H9 (cell line): ENCODE results near the gene CETP. TPM values are rescaled to one million over a fixed set of nuclear protein-coding genes. Genes with fewer than 3 reads are reported as not detected.

Experiments used
- DNase-seq: peaks from one replicate; pipeline ENCODE4 v3.0.0-alpha.2; 2017
- H2AFZ ChIP-seq: one replicate; pipeline ENCODE4 v1.6.1; 2013; ENCODE audit warnings: mild to moderate bottlenecking, low read length, control low read depth, moderate library complexity
- H2AK5ac ChIP-seq: 2 replicates; pipeline ENCODE4 v1.6.1; 2013; ENCODE audit warnings: low read length, control low read depth, mixed read lengths; ENCODE audit not compliant: insufficient read length
- H2BK120ac ChIP-seq: one replicate; pipeline ENCODE4 v1.6.1; 2013; ENCODE audit warnings: low read depth, mild to moderate bottlenecking, low read length, control low read depth, inconsistent platforms; ENCODE audit not compliant: poor library complexity, severe bottlenecking
- H2BK12ac ChIP-seq: 2 replicates; pipeline ENCODE4 v1.6.1; 2013; ENCODE audit warnings: low read length, control low read depth, mixed read lengths, low read depth; ENCODE audit not compliant: insufficient read length
- H2BK15ac ChIP-seq: 2 replicates; pipeline ENCODE4 v1.6.1; 2013; ENCODE audit warnings: low read depth, low read length, control low read depth
- H2BK20ac ChIP-seq: one replicate; pipeline ENCODE4 v1.6.1; 2013; ENCODE audit warnings: low read depth, mild to moderate bottlenecking, low read length, control low read depth, inconsistent platforms; ENCODE audit not compliant: poor library complexity, severe bottlenecking
- H2BK5ac ChIP-seq: 2 replicates; pipeline ENCODE4 v1.6.1; 2013; ENCODE audit warnings: low read length, control low read depth, mixed read lengths; ENCODE audit not compliant: insufficient read length
- H3K14ac ChIP-seq: 2 replicates; pipeline ENCODE4 v1.6.1; 2013; ENCODE audit warnings: low read length, control low read depth; ENCODE audit not compliant: insufficient read depth
- H3K18ac ChIP-seq: 2 replicates; pipeline ENCODE4 v1.6.1; 2013; ENCODE audit warnings: low read depth, mild to moderate bottlenecking, mixed read lengths, low read length, control low read depth; ENCODE audit not compliant: insufficient read length
- H3K23ac ChIP-seq: 2 replicates; pipeline ENCODE4 v1.6.1; 2013; ENCODE audit warnings: low read length, control low read depth, mixed read lengths, low read depth; ENCODE audit not compliant: insufficient read length
- H3K23me2 ChIP-seq: 2 replicates; pipeline ENCODE4 v1.6.1; 2013; ENCODE audit warnings: low read depth, mild to moderate bottlenecking, mixed read lengths, low read length, control low read depth; ENCODE audit not compliant: insufficient read length, poor library complexity, severe bottlenecking
- H3K27ac ChIP-seq: 2 replicates; pipeline ENCODE4 v1.5.1; 2013; ENCODE audit warnings: low read length, control low read depth, mixed read lengths, low read depth; ENCODE audit not compliant: insufficient read length
- H3K27me3 ChIP-seq: 2 replicates; pipeline ENCODE4 v1.6.1; 2013; ENCODE audit warnings: low read length, control low read depth, inconsistent platforms; ENCODE audit not compliant: insufficient read depth
- H3K4ac ChIP-seq: 2 replicates; pipeline ENCODE4 v1.6.1; 2013; ENCODE audit warnings: low read depth, mild to moderate bottlenecking, control low read depth, inconsistent platforms, low read length, moderate library complexity
- H3K4me1 ChIP-seq: 2 replicates; pipeline ENCODE4 v1.6.1; 2013; ENCODE audit warnings: low read length, control low read depth, inconsistent platforms; ENCODE audit not compliant: insufficient read depth
- H3K4me2 ChIP-seq: 2 replicates; pipeline ENCODE4 v1.6.1; 2013; ENCODE audit warnings: low read length, control low read depth, mixed read lengths; ENCODE audit not compliant: insufficient read length, insufficient read depth
- H3K56ac ChIP-seq: 2 replicates; pipeline ENCODE4 v1.6.1; 2013; ENCODE audit warnings: low read depth, mild to moderate bottlenecking, mixed read lengths, low read length, control low read depth; ENCODE audit not compliant: insufficient read length
- H3K79me1 ChIP-seq: 2 replicates; pipeline ENCODE4 v1.6.1; 2013; ENCODE audit warnings: low read depth, mild to moderate bottlenecking, moderate library complexity, low read length, control low read depth, inconsistent platforms; ENCODE audit not compliant: insufficient read depth, poor library complexity, severe bottlenecking
- H3K79me2 ChIP-seq: 2 replicates; pipeline ENCODE4 v1.6.1; 2013; ENCODE audit warnings: low read length, control low read depth, inconsistent platforms; ENCODE audit not compliant: insufficient read depth
- H3K9ac ChIP-seq: 2 replicates; pipeline ENCODE4 v1.6.1; 2013; ENCODE audit warnings: low read length, control low read depth, mixed read lengths; ENCODE audit not compliant: insufficient read length; ENCODE audit errors: extremely low read depth
- H3K9me3 ChIP-seq: one replicate; pipeline ENCODE4 v1.6.1; 2013; ENCODE audit warnings: low read depth, low read length, inconsistent platforms; ENCODE audit not compliant: control insufficient read depth
- H3T11ph ChIP-seq: one replicate; pipeline ENCODE4 v1.6.1; 2013; ENCODE audit warnings: mild to moderate bottlenecking, low read length, control low read depth, inconsistent platforms
- H4K20me1 ChIP-seq: one replicate; pipeline ENCODE4 v1.6.1; 2013; ENCODE audit not compliant: control insufficient read depth, insufficient read length, insufficient read depth
- H4K5ac ChIP-seq: 2 replicates; pipeline ENCODE4 v1.6.1; 2013; ENCODE audit warnings: low read depth, mild to moderate bottlenecking, mixed read lengths, low read length, control low read depth; ENCODE audit not compliant: insufficient read length
- H4K8ac ChIP-seq: replicated peaks from 2 replicates; pipeline ENCODE4 v1.6.1; 2013; ENCODE audit warnings: low read length, control low read depth, mixed read lengths, low read depth; ENCODE audit not compliant: insufficient read length
- H4K91ac ChIP-seq: 2 replicates; pipeline ENCODE4 v1.6.1; 2013; ENCODE audit warnings: low read depth, mild to moderate bottlenecking, moderate library complexity, mixed read lengths, low read length, control low read depth; ENCODE audit not compliant: insufficient read length
- H3K27ac Mint-ChIP-seq, 3 experiments: 2 replicates in 2 of 3; 3 replicates in 1 of 3; pipeline ENCODE4 v1.8.0; 2020 to 2021; ENCODE audit warnings: mixed read lengths in 3 of 3, mild to moderate bottlenecking in 1 of 3, moderate library complexity in 1 of 3
- H3K27me3 Mint-ChIP-seq: 2 replicates; pipeline ENCODE4 v1.8.0; 2021; ENCODE audit warnings: low read depth, mild to moderate bottlenecking, moderate library complexity, mixed read lengths
- H3K36me3 Mint-ChIP-seq, 3 experiments: 2 replicates in 2 of 3; 3 replicates in 1 of 3; pipeline ENCODE4 v1.8.0; 2020 to 2021; ENCODE audit warnings: low read depth in 3 of 3, mixed read lengths in 3 of 3; ENCODE audit not compliant: insufficient read depth in 1 of 3
- H3K4me1 Mint-ChIP-seq, 2 experiments: 2 replicates each; pipeline ENCODE4 v1.8.0; 2020; ENCODE audit warnings: mixed read lengths in 2 of 2
- H3K4me3 Mint-ChIP-seq, 2 experiments: 2 replicates in 1 of 2; 3 replicates in 1 of 2; pipeline ENCODE4 v1.8.0; 2020 to 2021; ENCODE audit warnings: mild to moderate bottlenecking in 2 of 2, mixed read lengths in 2 of 2, moderate library complexity in 1 of 2
- H3K9me3 Mint-ChIP-seq, 2 experiments: 2 replicates in 1 of 2; 3 replicates in 1 of 2; pipeline ENCODE4 v1.8.0; 2020; ENCODE audit warnings: mild to moderate bottlenecking in 2 of 2, mixed read lengths in 2 of 2, moderate library complexity in 1 of 2
- WGBS: extraction: QIAGEN DNeasy Blood & Tissue Kit; methylation state at CpG from one replicate; pipeline ENCODE4 v1.1.7; 2013; ENCODE audit warnings: missing lambda C conversion rate, low lambda C conversion rate, mixed read lengths; ENCODE audit not compliant: insufficient read length; ENCODE audit errors: extremely low coverage; 5-methylcytosine and 5-hydroxymethylcytosine counted together
- total RNA-seq: library from RNA; stranded (reverse); gene quantifications from 2 replicates; pipeline ENCODE4 v1.2.1, GENCODE V29; 2021
- TF ChIP-seq, protein P1 (sequence below): fragments of 200-600 bp; sonication (generic); conservative IDR thresholded peaks from 3 replicates; pipeline ENCODE4 v1.8.0; 2021; ENCODE audit warnings: antibody characterized with exemption, mild to moderate bottlenecking

Gene CETP
- total RNA-seq, 1 experiment from 2014 or later: not detected

DNA sequence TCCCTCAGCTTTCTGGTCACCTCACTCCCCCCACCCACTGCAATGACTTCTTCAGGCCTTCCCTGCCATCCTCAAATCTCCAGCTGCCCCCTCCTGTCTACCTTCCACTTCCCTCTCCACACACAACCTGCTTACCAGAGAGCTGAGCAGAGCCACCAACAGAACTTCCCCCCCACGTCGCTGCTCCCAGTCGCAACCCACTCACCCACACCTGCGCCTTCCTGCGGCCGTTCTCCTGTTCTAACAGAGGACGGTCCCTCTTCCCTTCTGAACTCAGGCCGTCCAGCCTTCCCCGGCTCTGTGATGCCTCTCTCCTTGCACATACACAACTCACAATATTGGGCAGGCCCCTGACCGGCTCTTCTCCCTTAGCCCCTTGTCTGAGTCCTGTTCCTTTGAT is 14.0 kb downstream of the CETP start:
- H3K79me1 ChIP-seq: no peaks in the 10 kb centered on the region

More for the DNA sequence above, 14.0 kb downstream of the CETP start:
- Histone ChIP-seq H4K5ac (no peak overlapping the region), H3K4me2 (no peak overlapping the region), H2BK120ac (no peak overlapping the region), H3T11ph (no peak overlapping the region), H3K23ac (no peak overlapping the region), H2BK12ac (no peak overlapping the region), H3K56ac (no peak overlapping the region), H3K18ac (no peak overlapping the region), H2BK15ac (no peak overlapping the region), H2AK5ac (no peak overlapping the region), H3K23me2 (no peaks in the 10 kb centered on the region), H3K27ac (no peak overlapping the region), H3K9ac (no peak overlapping the region), H4K91ac (no peak overlapping the region), H3K4me1 (no peaks in the 10 kb centered on the region), H3K4ac (no peak overlapping the region), H2BK20ac (no peak overlapping the region), H2AFZ (no peak overlapping the region), H3K9me3 (no peaks in the 10 kb centered on the region), H3K79me2 (no peaks in the 10 kb centered on the region), H2BK5ac (no peak overlapping the region), H4K20me1 (no peaks in the 10 kb centered on the region), H3K27me3 (no peaks in the 10 kb centered on the region), H3K14ac (no peak overlapping the region), H4K8ac (no peak overlapping the region)
- WGBS: no CpG with 5 or more reads among the region's 10 CpGs
- TF ChIP-seq, protein P1, sequence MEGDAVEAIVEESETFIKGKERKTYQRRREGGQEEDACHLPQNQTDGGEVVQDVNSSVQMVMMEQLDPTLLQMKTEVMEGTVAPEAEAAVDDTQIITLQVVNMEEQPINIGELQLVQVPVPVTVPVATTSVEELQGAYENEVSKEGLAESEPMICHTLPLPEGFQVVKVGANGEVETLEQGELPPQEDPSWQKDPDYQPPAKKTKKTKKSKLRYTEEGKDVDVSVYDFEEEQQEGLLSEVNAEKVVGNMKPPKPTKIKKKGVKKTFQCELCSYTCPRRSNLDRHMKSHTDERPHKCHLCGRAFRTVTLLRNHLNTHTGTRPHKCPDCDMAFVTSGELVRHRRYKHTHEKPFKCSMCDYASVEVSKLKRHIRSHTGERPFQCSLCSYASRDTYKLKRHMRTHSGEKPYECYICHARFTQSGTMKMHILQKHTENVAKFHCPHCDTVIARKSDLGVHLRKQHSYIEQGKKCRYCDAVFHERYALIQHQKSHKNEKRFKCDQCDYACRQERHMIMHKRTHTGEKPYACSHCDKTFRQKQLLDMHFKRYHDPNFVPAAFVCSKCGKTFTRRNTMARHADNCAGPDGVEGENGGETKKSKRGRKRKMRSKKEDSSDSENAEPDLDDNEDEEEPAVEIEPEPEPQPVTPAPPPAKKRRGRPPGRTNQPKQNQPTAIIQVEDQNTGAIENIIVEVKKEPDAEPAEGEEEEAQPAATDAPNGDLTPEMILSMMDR: no peak
- H3K9me3 Mint-ChIP-seq: peaks cover 0 to 2% of the 10 kb centered on the region in 2 experiments; a peak in 2 of 5 replicates
- no peak overlapping the region for H3K4me3 Mint-ChIP-seq
- no peak overlapping the region; a peak in 1 of 7 replicates for H3K27ac Mint-ChIP-seq
- H3K4me1 Mint-ChIP-seq: peaks cover 0 to 1% of the 10 kb centered on the region in 2 experiments; a peak in 1 of 4 replicates
- H3K27me3 Mint-ChIP-seq: peaks cover 6% of the 10 kb centered on the region
- H3K36me3 Mint-ChIP-seq: no peaks in the 10 kb centered on the region
- no peak for DNase-seq
